Kidney epithelial cell (primary cell): ENCODE measurements around the gene SMG7. TPM values are rescaled to one million over a fixed set of nuclear protein-coding genes. Genes with fewer than 3 reads are reported as not detected.

ENCODE experiments used
- DNase-seq: peaks from one replicate; pipeline ENCODE4 v3.0.0-alpha.2; 2010; ENCODE audit warnings: low read depth
- H3K27me3 ChIP-seq: 2 replicates; pipeline ENCODE4 v1.6.0; 2011; ENCODE audit warnings: low read length; ENCODE audit not compliant: control insufficient read depth, insufficient read depth
- H3K36me3 ChIP-seq: 2 replicates; pipeline ENCODE4 v1.5.1; 2011; ENCODE audit warnings: low read length; ENCODE audit not compliant: control insufficient read depth, insufficient read depth
- H3K4me3 ChIP-seq: 2 replicates; pipeline ENCODE4 v1.5.1; 2011; ENCODE audit warnings: low read depth, mild to moderate bottlenecking, control low read depth, low read length
- total RNA-seq: library from RNA; depleted of rRNA; stranded (reverse); fragments of >200 nt; gene quantifications from 2 replicates; pipeline ENCODE4 v1.2.3, GENCODE V29; 2015
- TF ChIP-seq, protein P1 (sequence below): IDR thresholded peaks from 2 replicates; pipeline ENCODE4 v1.5.1; 2011; ENCODE audit warnings: mild to moderate bottlenecking, moderate library complexity, low read length, control low read depth, inconsistent platforms; ENCODE audit not compliant: insufficient read depth, poor library complexity, severe bottlenecking

Gene SMG7
- total RNA-seq, 1 donor from 2014 or later, result 62.2 TPM

DNA sequence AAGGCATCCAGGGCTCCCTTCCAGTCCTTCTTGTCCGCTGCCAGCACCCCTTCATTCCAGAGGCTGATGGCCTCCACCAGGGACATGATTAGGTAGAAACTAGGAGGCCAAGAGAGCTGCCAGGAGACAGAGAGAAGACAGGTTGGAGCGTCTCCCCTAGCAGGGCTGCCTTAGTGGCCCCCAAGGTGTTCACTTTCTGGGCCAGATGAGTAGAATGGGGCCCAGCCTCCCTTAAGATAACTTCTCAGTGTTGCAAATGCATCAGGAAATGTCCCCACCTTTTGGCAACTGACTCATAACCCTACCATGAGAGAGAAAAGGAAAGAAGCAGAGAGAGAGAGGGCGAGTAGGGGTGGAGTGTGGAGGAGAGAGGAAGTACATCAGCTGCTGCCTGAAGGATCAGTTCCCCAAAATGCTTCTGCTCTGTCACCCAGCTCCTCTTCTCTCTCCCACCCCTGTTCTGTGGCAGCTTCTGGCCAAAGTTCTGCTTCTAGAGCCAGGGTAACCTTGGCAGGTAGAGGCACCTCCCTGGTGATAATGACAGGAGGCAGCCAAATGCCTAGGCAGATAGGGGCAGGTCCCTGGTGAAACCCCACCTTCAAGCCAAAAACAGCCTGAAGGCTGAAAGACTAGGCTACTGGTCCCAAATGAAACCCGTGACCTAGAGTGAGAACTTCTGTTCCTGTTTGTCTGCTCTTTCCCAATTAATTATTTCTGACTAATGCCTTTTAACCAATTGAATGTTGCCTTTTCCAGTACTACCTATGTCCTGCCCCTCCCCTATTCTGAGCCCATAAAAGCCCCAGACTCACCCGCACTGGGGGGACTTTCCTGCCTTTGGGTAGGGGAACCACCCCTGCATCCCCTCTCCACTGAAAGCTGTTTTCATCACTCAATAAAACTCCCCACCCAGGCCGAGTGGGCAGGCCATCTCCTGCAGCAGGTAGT is 118.2 kb downstream of the SMG7 start, which contains the start of gene NCF2:
Gene NCF2, minus strand, starts transcription at position 216 of the 948 bp plus-strand sequence. Its CDS starts 130 bp downstream, at position 86.
- TF ChIP-seq, protein P1, sequence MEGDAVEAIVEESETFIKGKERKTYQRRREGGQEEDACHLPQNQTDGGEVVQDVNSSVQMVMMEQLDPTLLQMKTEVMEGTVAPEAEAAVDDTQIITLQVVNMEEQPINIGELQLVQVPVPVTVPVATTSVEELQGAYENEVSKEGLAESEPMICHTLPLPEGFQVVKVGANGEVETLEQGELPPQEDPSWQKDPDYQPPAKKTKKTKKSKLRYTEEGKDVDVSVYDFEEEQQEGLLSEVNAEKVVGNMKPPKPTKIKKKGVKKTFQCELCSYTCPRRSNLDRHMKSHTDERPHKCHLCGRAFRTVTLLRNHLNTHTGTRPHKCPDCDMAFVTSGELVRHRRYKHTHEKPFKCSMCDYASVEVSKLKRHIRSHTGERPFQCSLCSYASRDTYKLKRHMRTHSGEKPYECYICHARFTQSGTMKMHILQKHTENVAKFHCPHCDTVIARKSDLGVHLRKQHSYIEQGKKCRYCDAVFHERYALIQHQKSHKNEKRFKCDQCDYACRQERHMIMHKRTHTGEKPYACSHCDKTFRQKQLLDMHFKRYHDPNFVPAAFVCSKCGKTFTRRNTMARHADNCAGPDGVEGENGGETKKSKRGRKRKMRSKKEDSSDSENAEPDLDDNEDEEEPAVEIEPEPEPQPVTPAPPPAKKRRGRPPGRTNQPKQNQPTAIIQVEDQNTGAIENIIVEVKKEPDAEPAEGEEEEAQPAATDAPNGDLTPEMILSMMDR, result no peak
- no peak for DNase-seq
- H3K4me3 ChIP-seq, result no peak within 1 kb of the TSS
- H3K36me3 ChIP-seq, result no peaks in the 10 kb centered on the region
- no peaks in the 10 kb centered on the region for H3K27me3 ChIP-seq

DNA sequence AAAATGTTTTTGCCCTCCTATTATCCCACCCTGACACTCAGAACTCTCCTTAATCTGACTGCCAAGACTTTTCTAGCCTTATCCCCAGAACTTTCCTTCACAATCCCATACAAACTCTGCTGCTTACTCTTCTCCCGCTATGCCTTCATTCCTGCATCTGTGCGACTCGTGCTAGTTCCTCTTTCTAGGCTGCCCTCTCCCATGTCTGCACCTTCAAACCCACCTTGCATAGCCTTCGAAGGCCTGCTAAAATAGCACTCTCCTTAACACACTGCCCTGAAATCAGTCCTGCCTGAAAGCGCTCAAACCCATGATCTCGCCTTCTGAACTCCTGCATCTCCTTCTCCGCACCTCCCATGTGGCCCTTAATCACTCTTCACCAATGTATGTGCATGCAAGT is 120.4 kb downstream of the SMG7 start:
- Histone ChIP-seq H3K4me3 (no peak overlapping the region), H3K36me3 (no peaks in the 10 kb centered on the region), H3K27me3 (no peaks in the 10 kb centered on the region)
- TF ChIP-seq, protein P1, result no peak
- DNase-seq, result no peak

DNA sequence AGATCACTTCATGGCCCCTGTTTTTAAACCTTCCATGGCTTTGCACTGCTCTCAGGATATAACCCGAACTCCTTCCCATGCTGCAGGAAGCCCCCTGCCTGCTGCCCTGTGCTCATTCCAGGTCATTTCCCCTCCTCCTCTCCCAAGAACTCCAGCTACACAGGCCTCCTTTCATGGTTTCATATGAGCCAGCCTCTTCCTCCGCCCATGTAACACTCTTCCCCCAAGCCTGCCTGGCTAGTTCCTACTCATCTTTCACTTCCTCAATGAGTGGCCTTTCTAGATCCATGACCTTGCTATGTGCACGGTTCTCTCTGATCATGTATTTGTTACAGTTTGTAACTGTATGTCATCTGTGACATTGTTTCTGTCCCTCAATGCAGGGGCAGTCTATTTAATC is 121.1 kb downstream of the SMG7 start:
- no peaks in the 10 kb centered on the region for H3K36me3 ChIP-seq
- TF ChIP-seq, protein P1, result no peak
- no peak for DNase-seq
- H3K27me3 ChIP-seq, result no peaks in the 10 kb centered on the region
- H3K4me3 ChIP-seq, result no peak overlapping the region

DNA sequence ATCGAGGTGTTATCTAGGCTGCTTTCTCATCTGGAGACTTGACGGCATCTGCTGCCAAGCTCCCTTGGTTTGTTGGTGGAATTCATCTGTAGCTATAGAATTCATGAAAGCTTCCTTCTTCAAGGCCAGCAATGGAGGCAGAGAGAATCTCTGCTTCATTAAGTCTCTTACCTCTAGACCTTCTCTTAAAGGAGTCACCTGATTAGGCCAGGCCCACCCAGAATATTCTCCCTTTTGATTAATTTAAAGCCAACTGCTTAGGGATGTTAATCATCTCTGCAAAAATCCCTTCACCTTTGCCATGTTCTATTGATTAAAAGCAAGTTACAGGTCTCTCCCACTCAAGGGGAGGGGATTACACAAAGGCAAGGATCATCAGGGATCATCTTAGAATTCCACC is 123.2 kb downstream of the SMG7 start:
- no peaks in the 10 kb centered on the region for H3K27me3 ChIP-seq

DNA sequence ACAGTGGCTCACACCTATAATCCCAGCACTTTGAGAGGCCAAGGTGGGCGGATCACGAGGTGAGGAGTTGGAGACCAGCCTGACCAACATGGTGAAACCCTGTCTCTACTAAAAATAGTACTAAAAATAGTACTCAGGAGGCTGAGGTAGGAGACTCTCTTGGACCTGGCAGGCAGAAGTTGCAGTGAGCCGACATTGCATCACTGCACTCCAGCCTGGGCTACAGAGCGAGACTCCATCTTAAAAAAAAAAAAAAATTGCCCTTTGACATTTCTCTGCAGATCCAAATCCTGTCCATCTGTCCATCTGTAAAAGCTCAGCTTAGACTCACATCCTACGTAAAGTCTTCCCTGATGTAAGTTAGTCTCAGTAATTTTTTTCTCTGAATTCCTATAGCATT is 124.2 kb downstream of the SMG7 start:
- H3K27me3 ChIP-seq, result no peaks in the 10 kb centered on the region
- no peak for DNase-seq
- TF ChIP-seq, protein P1, result no peak

More for the DNA sequence above, 123.2 kb downstream of the SMG7 start:
- no peak for DNase-seq
- TF ChIP-seq, protein P1, result no peak
- Histone ChIP-seq H3K36me3 (no peaks in the 10 kb centered on the region), H3K4me3 (no peak overlapping the region)

More for the DNA sequence above, 124.2 kb downstream of the SMG7 start:
- H3K36me3 ChIP-seq, result no peaks in the 10 kb centered on the region
- no peak overlapping the region for H3K4me3 ChIP-seq
